ENCODE results near the gene SERPINB1.
"Not testable (repeated sequence)": the region's sequence is repeated elsewhere in the genome, so short reads cannot be mapped to it uniquely, and the experiment has no call there.

SERPINB1 gene

GRCh38 chr6:2866171-2866846 is 24.6 kb upstream of the SERPINB1 start:
- DNase-seq (ENCODE audit: low spot score) = no peak

DNA sequence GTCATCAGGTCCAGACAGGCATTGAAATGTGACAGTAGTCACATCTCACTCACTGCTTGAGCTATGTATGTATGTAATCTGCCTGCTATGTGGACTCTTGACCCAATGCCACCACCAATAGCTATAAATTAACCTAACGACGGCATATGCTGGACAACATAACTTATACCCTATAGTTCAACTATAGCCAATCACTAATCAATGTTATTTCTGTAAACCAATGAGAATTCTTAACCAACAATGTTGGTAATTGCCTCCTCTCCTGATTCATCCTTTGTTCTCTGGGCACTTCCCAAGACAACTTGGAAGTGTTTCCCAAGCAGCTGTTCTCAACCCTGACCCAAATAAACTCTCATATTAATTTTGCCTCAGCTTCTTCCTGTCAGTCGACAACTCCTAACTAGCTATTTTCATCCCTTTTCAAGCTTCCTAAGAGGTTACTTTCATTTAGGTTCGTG is 24.1 kb upstream of the SERPINB1 start:
- DNase-seq (ENCODE audit: low spot score) = no peak

DNA sequence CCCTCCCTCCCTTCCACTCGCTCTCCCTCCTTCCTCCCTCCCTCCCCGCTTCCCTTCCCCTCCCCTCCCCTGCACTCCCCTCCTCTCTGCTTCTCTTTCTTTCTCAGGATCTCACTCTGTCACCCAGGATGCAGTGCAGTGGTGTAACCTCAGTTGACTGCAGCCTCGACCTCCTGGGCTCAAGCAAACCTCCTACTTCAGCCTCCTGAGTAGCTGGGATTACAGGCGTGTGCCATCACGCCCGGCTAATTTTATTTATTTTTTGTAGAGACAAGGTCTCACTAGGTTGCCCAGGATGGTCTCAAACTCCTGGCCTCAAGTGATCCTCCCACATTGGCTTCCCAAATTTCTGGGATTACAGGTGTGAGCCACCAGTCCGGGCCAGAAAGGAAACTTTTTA is 23.6 kb upstream of the SERPINB1 start:
- no peak for DNase-seq (ENCODE audit: low spot score)

- DNase-seq (ENCODE audit: low spot score) = no peak
Measured at GRCh38 chr6:2863901-2864300, 22.2 kb upstream of the SERPINB1 start.

- no peak for DNase-seq (ENCODE audit: low spot score)
Measured at GRCh38 chr6:2862712-2863181, 21.1 kb upstream of the SERPINB1 start.

DNA sequence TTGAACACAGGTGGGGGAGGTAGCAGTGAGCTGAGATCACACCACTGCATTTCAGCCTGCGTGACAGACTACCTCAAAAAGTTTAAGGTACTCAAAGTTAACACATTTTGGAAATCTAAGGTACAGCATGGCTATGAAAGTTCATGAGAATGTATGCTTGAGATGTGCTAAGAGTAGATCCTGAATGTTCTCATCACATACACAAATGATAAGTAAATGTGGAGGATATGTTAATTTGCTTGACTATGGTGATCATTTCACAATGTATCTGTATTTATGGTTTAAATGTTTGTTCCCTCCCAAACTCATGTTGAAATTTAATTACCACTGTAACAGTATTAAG is 20.1 kb upstream of the SERPINB1 start:
- no peak for DNase-seq (ENCODE audit: low spot score)

DNA sequence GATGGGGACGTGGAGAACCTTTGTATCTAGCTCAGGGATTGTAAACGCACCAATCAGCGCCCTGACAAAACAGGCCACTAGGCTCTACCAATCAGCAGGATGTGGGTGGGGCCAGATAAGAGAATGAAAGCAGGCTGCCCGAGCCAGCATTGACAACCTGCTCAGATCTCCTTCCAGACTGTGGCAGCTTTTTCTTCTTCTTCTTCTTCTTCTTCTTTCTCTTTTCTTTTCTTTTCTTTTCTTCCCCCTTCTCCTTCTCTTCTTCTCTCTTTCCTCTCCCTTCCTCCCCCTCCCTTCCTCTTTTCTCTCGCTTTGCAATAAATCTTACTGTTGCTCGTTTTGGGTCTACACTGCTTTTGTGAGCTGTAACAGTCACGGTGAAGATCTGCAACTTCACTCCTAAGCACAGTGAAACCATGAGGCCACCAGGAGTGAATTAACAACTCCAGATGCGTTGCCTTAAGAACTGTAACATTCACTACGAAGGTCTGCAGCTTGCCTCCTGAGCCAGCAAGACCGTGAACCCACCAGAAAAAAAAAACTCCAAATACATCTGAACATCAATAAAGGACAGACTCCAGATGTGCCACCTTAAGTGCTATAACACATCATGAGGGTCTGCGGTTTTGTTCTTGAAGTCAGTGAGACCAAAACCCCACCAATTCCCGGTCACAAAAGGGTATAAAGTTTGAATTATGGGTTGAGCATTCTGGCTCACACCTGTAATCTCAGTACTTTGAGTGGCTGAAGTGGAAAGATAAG is 19.6 kb upstream of the SERPINB1 start:
- DNase-seq (ENCODE audit: low spot score) = no peak

- DNase-seq (ENCODE audit: low spot score) = not testable (repeated sequence)
Measured at GRCh38 chr6:2860706-2861059, 19.0 kb upstream of the SERPINB1 start.

DNA sequence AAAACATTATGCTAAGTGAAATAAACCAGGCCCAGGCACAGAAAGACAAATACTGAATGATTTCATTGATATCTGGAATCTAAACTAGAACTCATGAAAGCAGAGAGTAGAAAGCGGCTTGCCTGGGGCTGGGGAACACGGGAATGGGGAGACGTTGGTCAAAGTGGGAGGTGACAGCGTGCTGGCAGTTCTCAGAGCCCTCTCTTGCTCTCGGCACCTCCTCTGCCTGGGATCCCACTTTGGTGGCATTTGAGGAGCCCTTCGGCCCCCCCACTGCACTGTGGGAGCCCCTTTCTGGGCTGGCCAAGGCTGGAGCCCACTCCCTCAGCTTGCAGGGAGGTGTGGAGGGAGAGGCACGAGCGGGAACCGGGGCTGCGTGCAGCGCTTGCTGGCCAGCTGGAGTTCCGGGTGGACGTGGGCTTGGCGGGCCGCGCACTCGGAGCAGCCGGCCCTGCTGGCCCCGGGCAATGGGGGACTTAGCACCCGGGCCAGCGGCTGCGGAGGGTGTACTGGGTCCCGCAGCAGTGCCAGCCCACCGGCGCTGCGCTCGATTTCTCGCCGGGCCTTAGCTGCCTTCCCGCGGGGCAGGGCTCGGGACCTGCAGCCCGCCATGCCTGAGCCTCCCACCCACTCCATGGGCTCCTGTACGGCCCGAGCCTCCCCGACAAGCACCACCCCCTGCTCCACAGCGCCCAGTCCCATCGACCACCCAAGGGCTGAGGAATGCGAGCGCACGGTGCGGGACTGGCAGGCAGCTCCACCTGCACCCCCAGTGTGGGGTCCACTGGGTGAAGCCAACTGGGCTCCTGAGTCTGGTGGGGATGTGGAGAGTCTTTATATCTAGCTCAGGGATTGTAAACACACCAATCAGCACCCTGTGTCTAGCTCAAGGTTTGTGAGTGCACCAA is 18.4 kb upstream of the SERPINB1 start:
- DNase-seq (ENCODE audit: low spot score) = not testable (repeated sequence)

- no peak for DNase-seq (ENCODE audit: low spot score)
Measured at GRCh38 chr6:2859185-2859700, 17.6 kb upstream of the SERPINB1 start.

DNA sequence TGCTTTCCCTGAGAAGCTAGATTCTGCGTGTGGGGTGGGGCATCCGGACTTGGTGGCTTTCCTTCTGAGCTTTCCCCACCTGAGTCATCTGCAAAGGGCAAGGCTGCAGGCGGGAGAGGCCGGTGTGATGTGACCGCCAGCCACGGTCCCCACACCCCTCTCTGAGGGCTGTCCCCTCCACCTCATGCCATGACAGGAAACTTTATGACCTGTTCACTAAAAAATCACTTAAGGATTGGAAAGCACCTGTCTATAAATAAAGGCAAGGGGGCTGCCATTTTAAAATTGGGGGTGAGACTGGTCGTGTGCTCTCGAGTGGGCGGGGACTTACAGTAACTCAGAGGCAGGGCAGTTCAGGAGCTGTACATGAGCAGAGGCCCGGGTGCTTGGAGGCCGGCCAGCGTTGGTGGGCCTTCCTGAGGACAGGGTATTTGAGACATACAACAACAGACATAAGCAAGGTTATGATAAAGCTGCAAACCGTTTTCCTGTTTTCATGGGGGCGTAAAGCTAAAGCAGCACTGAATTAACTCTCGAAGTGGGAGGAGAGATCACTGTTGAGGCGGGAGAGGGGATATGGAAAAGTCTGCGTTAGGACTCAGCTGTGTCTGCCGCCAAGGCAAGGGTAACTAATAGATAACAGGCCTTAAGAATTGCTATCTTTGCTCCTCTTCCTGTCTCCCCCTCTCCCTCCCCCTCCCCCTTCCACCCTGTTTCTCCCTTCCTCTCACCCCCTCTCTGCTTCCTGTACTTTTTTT is 16.1 kb upstream of the SERPINB1 start:
- DNase-seq (ENCODE audit: low spot score) = no peak

GRCh38 chr6:2857185-2857579 is 15.5 kb upstream of the SERPINB1 start:
- no peak for DNase-seq (ENCODE audit: low spot score)

DNA sequence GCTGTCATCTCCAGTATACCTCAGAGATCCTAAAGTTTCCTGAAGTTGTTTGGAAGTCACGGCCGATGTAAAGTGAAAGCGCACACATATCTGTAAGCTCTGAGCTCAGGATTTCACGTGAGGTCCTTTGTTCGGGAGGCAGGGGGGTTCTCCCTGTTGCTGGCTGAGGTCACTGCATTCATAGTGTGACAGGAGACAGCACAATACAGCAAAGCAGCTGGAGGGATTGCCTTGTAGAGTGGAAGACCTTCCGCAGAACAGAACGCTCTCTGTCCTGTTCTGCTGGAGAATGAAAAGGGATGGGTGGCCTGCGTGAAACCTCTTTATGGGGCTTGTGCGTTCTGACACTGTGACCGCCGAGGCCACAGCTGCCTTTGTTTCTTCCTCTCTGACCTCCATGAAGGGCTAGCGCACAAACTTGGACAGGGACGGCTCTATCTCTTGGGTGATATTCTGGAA is 13.4 kb upstream of the SERPINB1 start:
- peak; percentile 51 for DNase-seq (ENCODE audit: low spot score)

GRCh38 chr6:2854396-2854982 is 12.8 kb upstream of the SERPINB1 start:
- peak; percentile 81 for DNase-seq (ENCODE audit: low spot score)

GRCh38 chr6:2853769-2854395 is 12.2 kb upstream of the SERPINB1 start:
- DNase-seq (ENCODE audit: low spot score) = no peak

GRCh38 chr6:2853378-2853768 is 11.7 kb upstream of the SERPINB1 start:
- not testable (repeated sequence) for DNase-seq (ENCODE audit: low spot score)

GRCh38 chr6:2852921-2853322 is 11.3 kb upstream of the SERPINB1 start:
- no peak for DNase-seq (ENCODE audit: low spot score)

DNA sequence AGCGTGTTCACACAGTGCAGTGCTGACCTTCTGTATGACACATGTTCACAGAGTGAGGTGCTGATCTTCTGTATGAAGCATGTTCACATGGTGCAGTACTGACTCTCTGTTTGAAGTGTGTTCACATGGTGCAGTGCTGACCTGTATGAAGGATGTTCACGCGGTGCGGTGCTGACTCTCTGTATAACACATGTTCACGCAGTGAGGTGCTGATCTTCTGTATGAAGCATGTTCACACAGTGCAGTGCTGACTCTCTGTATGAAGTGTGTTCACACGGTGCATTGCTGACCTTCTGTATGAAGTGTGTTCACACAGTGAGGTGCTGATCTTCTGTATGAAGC is 10.8 kb upstream of the SERPINB1 start:
- no peak for DNase-seq (ENCODE audit: low spot score)

- DNase-seq (ENCODE audit: low spot score) = no peak
Measured at GRCh38 chr6:2851727-2852513, 10.3 kb upstream of the SERPINB1 start.

DNA sequence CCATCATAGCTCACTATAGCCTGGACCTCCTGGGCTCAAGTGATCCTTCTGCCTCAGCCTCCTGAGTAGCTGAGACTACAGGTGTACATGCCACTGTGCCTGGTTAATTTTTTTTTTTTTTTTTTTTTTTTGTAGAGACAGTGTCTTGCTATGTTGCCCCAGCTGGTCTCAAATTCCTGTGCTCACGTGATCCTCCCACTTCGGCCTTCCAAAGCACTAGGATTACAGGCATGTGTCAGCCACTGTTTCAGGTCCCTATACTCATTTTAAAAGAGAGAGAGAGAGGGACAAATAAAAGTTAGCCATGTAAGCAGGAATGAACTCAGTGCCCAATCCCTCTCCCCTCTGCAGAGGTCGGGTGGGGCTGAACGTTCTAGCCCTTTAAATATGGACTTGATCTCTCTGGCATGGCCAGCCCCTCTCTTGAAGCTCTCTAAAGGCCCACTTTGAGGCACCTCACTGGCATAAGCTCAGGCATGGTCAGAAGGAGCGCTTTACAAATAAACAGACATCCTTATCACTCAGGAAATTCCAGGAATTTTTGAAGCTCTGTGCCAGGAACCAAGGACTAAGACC is 9.0 kb upstream of the SERPINB1 start:
- DNase-seq (ENCODE audit: low spot score) = no peak

Measured in Ammon's horn (tissue), 1 donor.